Natural killer cell treated with Interleukin-12 subunit alpha and Interleukin-12 subunit beta and Interleukin-15 and Interleukin-18, amount 100 ng/mL, for 72 hours (primary cell): ENCODE data around the gene FEZ2. TPM values are rescaled to one million over a fixed set of nuclear protein-coding genes. Genes with fewer than 3 reads are reported as not detected.

Source experiments
- ATAC-seq, 2 donors: fragments of 150-1000 bp; cut with Tn5 transposase in 1 of 2; sonication (Bioruptor Pico), chemical (Tn5 transposase) in 1 of 2; 2 replicates each; pipeline ENCODE4 v1.10.0; 2021
- DNase-seq: peaks from one replicate; pipeline ENCODE4 v3.0.0; 2022; ENCODE audit warnings: low spot score
- H3K27ac Mint-ChIP-seq, 2 donors: 1 replicate in 1 of 2; 2 replicates in 1 of 2; pipeline ENCODE4 v1.8.0; 2022; ENCODE audit warnings: mixed read lengths in 2 of 2, mild to moderate bottlenecking in 1 of 2, moderate library complexity in 1 of 2
- H3K27me3 Mint-ChIP-seq, 2 donors: 1 replicate in 1 of 2; 2 replicates in 1 of 2; pipeline ENCODE4 v1.8.0; 2022; ENCODE audit warnings: mixed read lengths in 2 of 2
- H3K36me3 Mint-ChIP-seq: one replicate; pipeline ENCODE4 v1.8.0; 2022; ENCODE audit warnings: mixed read lengths
- H3K4me1 Mint-ChIP-seq, 2 donors: 1 replicate in 1 of 2; 2 replicates in 1 of 2; pipeline ENCODE4 v1.8.0; 2022; ENCODE audit warnings: low read depth in 2 of 2, mixed read lengths in 2 of 2, mild to moderate bottlenecking in 1 of 2
- H3K4me3 Mint-ChIP-seq: one replicate; pipeline ENCODE4 v1.8.0; 2022; ENCODE audit warnings: mixed read lengths
- H3K9me3 Mint-ChIP-seq: 2 replicates; pipeline ENCODE4 v1.8.0; 2022; ENCODE audit warnings: mixed read lengths
- total RNA-seq, 2 donors: library from RNA; stranded (reverse); gene quantifications; one replicate each; pipeline ENCODE4 v1.2.3, GENCODE V29; 2022

FEZ2 gene
- total RNA-seq, 2 donors from 2014 or later: 15.3 to 18.1 TPM

- Mint-ChIP-seq H3K27me3 (no peaks in the 10 kb centered on the region), H3K9me3 (no peaks in the 10 kb centered on the region), H3K27ac (peak overlapping the region in 1 of 2 donors; percentile 66), H3K4me3 (no peak overlapping the region), H3K36me3 (peaks cover 12% of the 10 kb centered on the region), H3K4me1 (peaks cover 21 to 23% of the 10 kb centered on the region in 2 donors)
- no peak for ATAC-seq
- no peak for DNase-seq
Observed at GRCh38 chr2:36562973-36563532, 34.9 kb downstream of the FEZ2 start.

DNA sequence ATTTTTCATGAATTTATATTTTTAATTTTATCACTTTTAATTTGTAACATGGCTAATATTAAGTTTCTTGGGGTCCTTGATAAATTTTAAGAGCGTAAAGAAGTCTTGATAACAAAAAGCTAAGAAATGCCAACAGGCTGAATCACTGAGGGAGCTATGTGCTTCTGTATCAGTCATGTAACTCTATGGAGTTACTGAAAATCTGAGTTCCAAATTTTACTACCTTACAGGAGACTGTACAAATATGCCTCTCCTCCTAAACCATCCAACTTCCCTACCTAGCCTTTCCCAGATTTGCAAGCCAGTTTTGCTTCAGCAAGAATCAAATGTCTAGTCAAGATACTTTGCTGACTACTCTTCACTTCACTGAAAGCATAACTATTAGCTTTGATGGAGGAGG is 35.7 kb downstream of the FEZ2 start:
- Mint-ChIP-seq H3K9me3 (no peaks in the 10 kb centered on the region), H3K36me3 (peaks cover 12% of the 10 kb centered on the region), H3K4me1 (peaks cover 19 to 21% of the 10 kb centered on the region in 2 donors), H3K27ac (no peak overlapping the region), H3K27me3 (no peaks in the 10 kb centered on the region), H3K4me3 (no peak overlapping the region)
- ATAC-seq (no peak), DNase-seq (no peak)

GRCh38 chr2:36561237-36561944 is 36.6 kb downstream of the FEZ2 start:
- Mint-ChIP-seq H3K27me3 (no peaks in the 10 kb centered on the region), H3K9me3 (no peaks in the 10 kb centered on the region), H3K4me3 (no peak overlapping the region), H3K4me1 (peaks cover 14 to 21% of the 10 kb centered on the region in 2 donors), H3K27ac (no peak overlapping the region), H3K36me3 (peaks cover 6% of the 10 kb centered on the region)
- no peak for DNase-seq
- no peak for ATAC-seq

DNA sequence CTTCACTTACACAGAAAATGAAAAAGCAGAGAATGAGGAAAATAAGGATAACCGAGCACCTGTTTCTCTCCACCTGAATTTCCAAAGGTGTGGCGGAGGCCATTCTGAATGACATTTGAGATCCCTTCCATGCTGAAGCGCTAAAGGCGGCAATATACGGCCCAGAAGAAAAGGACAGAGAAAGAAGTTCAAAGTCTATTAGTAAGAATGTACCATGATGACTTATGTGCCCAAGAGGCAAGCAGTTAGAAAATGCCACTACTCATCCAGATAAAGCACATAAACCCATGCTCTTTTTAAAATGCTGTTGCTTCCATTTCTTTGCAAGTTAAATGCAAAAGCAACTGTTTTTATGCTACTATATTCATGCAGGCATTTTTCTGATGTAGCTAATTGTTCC is 37.2 kb downstream of the FEZ2 start:
- Mint-ChIP-seq H3K4me3 (no peak overlapping the region), H3K27ac (no peak overlapping the region), H3K36me3 (peaks cover 6% of the 10 kb centered on the region), H3K9me3 (no peaks in the 10 kb centered on the region), H3K4me1 (peaks cover 14 to 21% of the 10 kb centered on the region in 2 donors), H3K27me3 (no peaks in the 10 kb centered on the region)
- no peak for ATAC-seq
- no peak for DNase-seq

- H3K27ac Mint-ChIP-seq: no peak overlapping the region
- peaks cover 6% of the 10 kb centered on the region for H3K36me3 Mint-ChIP-seq
- no peaks in the 10 kb centered on the region for H3K27me3 Mint-ChIP-seq
- DNase-seq: no peak
- H3K4me3 Mint-ChIP-seq: no peak overlapping the region
- peaks cover 14% of the 10 kb centered on the region in 2 donors for H3K4me1 Mint-ChIP-seq
- ATAC-seq: no peak
- no peaks in the 10 kb centered on the region for H3K9me3 Mint-ChIP-seq
Observed at GRCh38 chr2:36559221-36559942, 38.6 kb downstream of the FEZ2 start.

GRCh38 chr2:36556842-36557241 is 41.1 kb downstream of the FEZ2 start:
- Mint-ChIP-seq H3K36me3 (peaks cover 6% of the 10 kb centered on the region), H3K4me3 (no peak overlapping the region), H3K27me3 (no peaks in the 10 kb centered on the region), H3K27ac (no peak overlapping the region), H3K4me1 (peaks cover 0 to 6% of the 10 kb centered on the region in 2 donors), H3K9me3 (no peaks in the 10 kb centered on the region)
- DNase-seq (no peak), ATAC-seq (no peak)

GRCh38 chr2:36555789-36556188 is 42.2 kb downstream of the FEZ2 start:
- ATAC-seq (no peak), DNase-seq (no peak)
- H3K4me1 Mint-ChIP-seq: peaks cover 0 to 3% of the 10 kb centered on the region in 2 donors
- peaks cover 6% of the 10 kb centered on the region for H3K36me3 Mint-ChIP-seq
- no peaks in the 10 kb centered on the region for H3K27me3 Mint-ChIP-seq
- no peak overlapping the region for H3K4me3 Mint-ChIP-seq
- H3K27ac Mint-ChIP-seq: no peak overlapping the region
- no peaks in the 10 kb centered on the region for H3K9me3 Mint-ChIP-seq

GRCh38 chr2:36554531-36554930 is 43.4 kb downstream of the FEZ2 start:
- DNase-seq (no peak), ATAC-seq (no peak)
- Mint-ChIP-seq H3K27me3 (no peaks in the 10 kb centered on the region), H3K4me3 (no peak overlapping the region), H3K9me3 (no peaks in the 10 kb centered on the region), H3K36me3 (peaks cover 6% of the 10 kb centered on the region), H3K4me1 (peaks cover under 1 to 7% of the 10 kb centered on the region in 2 donors), H3K27ac (no peak overlapping the region)

- no peak overlapping the region for H3K4me3 Mint-ChIP-seq
- no peak overlapping the region for H3K27ac Mint-ChIP-seq
- ATAC-seq: no peak
- H3K9me3 Mint-ChIP-seq: no peaks in the 10 kb centered on the region
- H3K36me3 Mint-ChIP-seq: peaks cover 12% of the 10 kb centered on the region
- no peaks in the 10 kb centered on the region for H3K27me3 Mint-ChIP-seq
- peaks cover 6 to 15% of the 10 kb centered on the region in 2 donors for H3K4me1 Mint-ChIP-seq
- no peak for DNase-seq
Observed at GRCh38 chr2:36553683-36554082, 44.3 kb downstream of the FEZ2 start.

GRCh38 chr2:36550006-36550405 is 48.0 kb downstream of the FEZ2 start:
- H3K36me3 Mint-ChIP-seq: peaks cover 21% of the 10 kb centered on the region
- peaks cover 6 to 21% of the 10 kb centered on the region in 2 donors for H3K4me1 Mint-ChIP-seq
- ATAC-seq (no peak), DNase-seq (no peak)
- no peak overlapping the region for H3K4me3 Mint-ChIP-seq
- no peaks in the 10 kb centered on the region for H3K9me3 Mint-ChIP-seq
- no peaks in the 10 kb centered on the region for H3K27me3 Mint-ChIP-seq
- H3K27ac Mint-ChIP-seq: no peak overlapping the region

DNA sequence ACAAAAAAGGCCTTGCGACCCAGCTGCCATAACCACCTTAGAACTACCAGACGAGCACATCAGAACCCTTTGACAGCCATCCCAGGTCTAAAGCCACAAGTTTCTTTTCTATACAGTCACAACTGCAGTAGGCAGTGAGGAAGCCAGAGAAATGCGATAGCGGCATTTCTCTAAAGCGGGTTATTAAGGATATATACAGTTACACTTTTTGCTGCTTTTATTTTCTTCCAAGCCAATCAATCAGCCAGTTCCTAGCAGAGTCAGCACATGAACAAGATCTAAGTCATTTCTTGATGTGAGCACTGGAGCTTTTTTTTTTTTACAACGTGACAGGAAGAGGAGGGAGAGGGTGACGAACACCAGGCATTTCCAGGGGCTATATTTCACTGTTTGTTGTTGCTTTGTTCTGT is 48.8 kb downstream of the FEZ2 start:
- Mint-ChIP-seq H3K4me1 (peaks cover 6 to 21% of the 10 kb centered on the region in 2 donors), H3K27me3 (no peaks in the 10 kb centered on the region), H3K27ac (peak overlapping the region; percentile 76 to 83), H3K4me3 (peak overlapping the region; percentile 75), H3K9me3 (no peaks in the 10 kb centered on the region), H3K36me3 (peaks cover 17% of the 10 kb centered on the region)
- DNase-seq (no peak), ATAC-seq (peak in 1 of 2 donors; percentile 58)

DNA sequence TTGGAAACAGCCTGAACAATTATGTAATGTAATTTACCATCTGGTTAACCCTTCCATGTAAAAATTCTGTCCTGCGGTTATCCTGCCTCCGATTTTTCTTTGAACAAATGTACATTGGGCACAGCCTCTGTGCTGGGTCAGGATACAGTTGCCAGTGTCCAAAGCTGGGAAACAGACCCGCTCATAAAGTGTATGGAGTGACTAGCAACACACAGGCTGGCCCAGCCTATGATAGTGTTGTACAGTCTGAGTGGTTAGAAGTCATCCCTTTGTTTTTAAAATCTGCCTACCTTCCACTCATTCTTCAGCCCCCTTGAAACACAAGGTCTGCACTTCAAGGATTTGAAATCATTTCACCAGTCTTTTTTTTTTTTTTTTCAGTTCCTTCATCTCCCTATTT is 50.1 kb downstream of the FEZ2 start:
- H3K36me3 Mint-ChIP-seq: peaks cover 17% of the 10 kb centered on the region
- no peak overlapping the region for H3K4me3 Mint-ChIP-seq
- DNase-seq (no peak), ATAC-seq (no peak)
- H3K4me1 Mint-ChIP-seq: peaks cover 6 to 18% of the 10 kb centered on the region in 2 donors
- no peaks in the 10 kb centered on the region for H3K27me3 Mint-ChIP-seq
- no peaks in the 10 kb centered on the region for H3K9me3 Mint-ChIP-seq
- H3K27ac Mint-ChIP-seq: peak overlapping the region in 1 of 2 donors; percentile 13

DNA sequence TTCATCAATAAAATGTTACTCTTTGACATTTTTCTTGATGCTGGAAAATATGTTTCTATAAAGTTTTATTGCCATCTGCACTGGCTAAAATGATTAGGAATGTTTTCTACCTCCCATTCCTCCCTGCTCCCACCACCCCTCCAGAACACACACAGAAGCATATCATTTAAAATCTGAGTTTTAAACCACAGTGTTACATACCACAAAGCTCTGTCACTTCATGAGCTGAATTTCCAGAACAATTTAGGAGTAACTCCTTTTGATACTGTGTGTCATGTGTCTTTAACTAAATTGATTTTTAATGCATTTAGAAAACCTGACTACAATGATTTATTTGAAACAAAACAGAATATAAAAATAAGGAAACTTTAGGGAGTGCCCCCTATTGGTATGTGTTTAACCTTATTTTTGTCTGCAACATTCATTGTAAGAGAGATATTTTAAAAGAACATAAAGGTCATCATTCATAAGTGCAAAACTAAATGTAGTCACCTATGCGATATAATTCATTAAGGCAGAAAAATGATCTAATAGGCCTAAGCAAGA is 52.0 kb downstream of the FEZ2 start:
- H3K9me3 Mint-ChIP-seq: no peaks in the 10 kb centered on the region
- ATAC-seq: no peak
- no peak overlapping the region for H3K4me3 Mint-ChIP-seq
- no peak overlapping the region for H3K27ac Mint-ChIP-seq
- no peaks in the 10 kb centered on the region for H3K27me3 Mint-ChIP-seq
- peaks cover 6 to 21% of the 10 kb centered on the region in 2 donors for H3K4me1 Mint-ChIP-seq
- peaks cover 17% of the 10 kb centered on the region for H3K36me3 Mint-ChIP-seq
- DNase-seq: no peak
